ENCODE results near the gene ACOT13. TPM values are rescaled to one million over a fixed set of nuclear protein-coding genes. Genes with fewer than 3 reads are reported as not detected.
"Not testable (repeated sequence)": the region's sequence is repeated elsewhere in the genome, so short reads cannot be mapped to it uniquely, and the experiment has no call there.

Gene ACOT13
- total RNA-seq, 1 donor from 2014 or later, result 24.6 TPM

DNA sequence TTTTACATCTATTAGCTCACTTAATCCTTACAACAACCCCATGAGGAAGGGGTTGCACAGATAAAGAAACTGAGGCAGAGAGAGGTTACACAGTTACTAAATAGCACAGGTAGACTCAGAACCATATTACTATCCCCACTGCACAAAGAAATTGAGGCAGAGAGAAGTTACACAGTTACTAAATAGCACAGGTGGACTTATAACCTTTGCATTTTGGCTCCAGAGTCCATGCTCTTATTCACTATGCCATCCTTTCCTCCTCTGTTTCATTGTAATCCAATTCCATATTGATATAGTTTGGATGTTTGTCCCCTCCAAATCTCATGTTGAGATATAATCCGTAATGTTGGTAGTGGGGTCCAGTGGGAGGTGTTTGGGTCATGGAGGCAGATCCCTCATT, 3.7 kb upstream of the ACOT13 start:
- intact Hi-C loops (cut with DNase I), result no loop called here
- H3K4me3 ChIP-seq, result no peak overlapping the region
- H3K4me1 ChIP-seq, result peaks cover 40% of the 10 kb centered on the region
- ATAC-seq (no peak), DNase-seq (no peak)
- no peaks in the 10 kb centered on the region for H3K27me3 ChIP-seq (ENCODE audit: low read depth)
- no peak overlapping the region for H3K27ac ChIP-seq
- TF ChIP-seq, protein P1, sequence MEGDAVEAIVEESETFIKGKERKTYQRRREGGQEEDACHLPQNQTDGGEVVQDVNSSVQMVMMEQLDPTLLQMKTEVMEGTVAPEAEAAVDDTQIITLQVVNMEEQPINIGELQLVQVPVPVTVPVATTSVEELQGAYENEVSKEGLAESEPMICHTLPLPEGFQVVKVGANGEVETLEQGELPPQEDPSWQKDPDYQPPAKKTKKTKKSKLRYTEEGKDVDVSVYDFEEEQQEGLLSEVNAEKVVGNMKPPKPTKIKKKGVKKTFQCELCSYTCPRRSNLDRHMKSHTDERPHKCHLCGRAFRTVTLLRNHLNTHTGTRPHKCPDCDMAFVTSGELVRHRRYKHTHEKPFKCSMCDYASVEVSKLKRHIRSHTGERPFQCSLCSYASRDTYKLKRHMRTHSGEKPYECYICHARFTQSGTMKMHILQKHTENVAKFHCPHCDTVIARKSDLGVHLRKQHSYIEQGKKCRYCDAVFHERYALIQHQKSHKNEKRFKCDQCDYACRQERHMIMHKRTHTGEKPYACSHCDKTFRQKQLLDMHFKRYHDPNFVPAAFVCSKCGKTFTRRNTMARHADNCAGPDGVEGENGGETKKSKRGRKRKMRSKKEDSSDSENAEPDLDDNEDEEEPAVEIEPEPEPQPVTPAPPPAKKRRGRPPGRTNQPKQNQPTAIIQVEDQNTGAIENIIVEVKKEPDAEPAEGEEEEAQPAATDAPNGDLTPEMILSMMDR (IDR thresholded peaks at IDR 0.05), result no peak
- H3K9me3 ChIP-seq, result no peaks in the 10 kb centered on the region
- H3K36me3 ChIP-seq, result peaks cover 35% of the 10 kb centered on the region

DNA sequence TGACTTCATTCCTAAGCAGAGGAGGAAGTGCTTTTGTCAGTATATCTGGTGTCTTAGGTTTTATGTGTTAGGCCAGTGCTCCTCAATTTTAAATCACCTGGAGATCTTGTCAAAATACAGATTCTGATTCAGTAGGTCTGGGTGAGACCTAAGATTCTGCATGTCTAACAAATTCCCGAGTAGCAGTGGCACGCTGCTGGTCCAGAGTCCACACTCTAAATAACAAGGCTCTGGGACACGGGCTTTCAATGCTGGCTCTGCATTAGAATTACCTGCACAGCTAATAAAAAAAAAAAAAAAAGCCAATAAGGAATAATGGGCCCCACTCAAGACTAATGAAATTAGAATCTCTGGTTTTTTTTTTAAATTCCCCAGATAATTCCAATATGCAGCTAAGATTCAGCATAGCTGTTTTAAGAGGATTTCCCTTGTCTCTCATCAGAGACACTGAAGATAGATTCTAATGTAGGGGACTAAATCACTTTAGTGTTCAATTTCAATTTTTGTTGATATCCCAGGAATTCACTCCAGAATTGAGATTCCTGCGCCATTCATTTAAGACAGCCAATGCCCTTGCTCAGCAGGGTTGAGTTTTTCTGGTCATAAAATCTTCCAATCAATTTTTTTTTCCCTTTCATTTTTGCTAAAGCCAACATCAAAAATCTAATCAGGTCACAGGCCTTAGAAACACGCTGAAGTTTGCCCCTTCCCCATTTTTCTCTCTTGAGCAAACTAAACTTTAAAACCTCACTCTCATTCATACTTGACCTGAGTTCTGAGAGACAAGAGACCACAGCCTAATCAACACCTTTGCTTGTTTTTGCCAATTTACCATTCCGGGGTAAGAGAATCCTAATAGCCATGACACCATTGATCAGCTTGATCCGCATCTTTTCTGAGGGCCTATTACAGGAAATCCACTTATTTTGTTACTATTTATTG, 2.6 kb upstream of the ACOT13 start:
- H3K27ac ChIP-seq, result no peak overlapping the region
- intact Hi-C loops (cut with DNase I), result no loop called here

GRCh38 chr6:24666097-24666640, 708 bp upstream of the ACOT13 start:
- peak overlapping the region; percentile 97 for H3K4me3 ChIP-seq
- no peaks in the 10 kb centered on the region for H3K9me3 ChIP-seq
- peak; percentile 63 for DNase-seq
- intact Hi-C loops (cut with DNase I), result no loop called here
- ATAC-seq, result peak; percentile 64 to 66
- H3K4me1 ChIP-seq, result peaks cover 34% of the 10 kb centered on the region
- H3K36me3 ChIP-seq, result peaks cover 29% of the 10 kb centered on the region
- peak overlapping the region; percentile 86 for H3K27ac ChIP-seq
- no peaks in the 10 kb centered on the region for H3K27me3 ChIP-seq (ENCODE audit: low read depth)
- TF ChIP-seq, protein P1 (IDR thresholded peaks at IDR 0.05), result no peak

More for the DNA sequence above, 2.6 kb upstream of the ACOT13 start:
- Histone ChIP-seq H3K36me3 (peaks cover 29% of the 10 kb centered on the region), H3K27me3 (ENCODE audit: low read depth) (no peaks in the 10 kb centered on the region), H3K9me3 (no peaks in the 10 kb centered on the region), H3K4me1 (peaks cover 45% of the 10 kb centered on the region), H3K4me3 (no peak overlapping the region)
- TF ChIP-seq, protein P1 (IDR thresholded peaks at IDR 0.05), result no peak
- ATAC-seq (no peak), DNase-seq (no peak)

- H3K27ac ChIP-seq, result peak overlapping the region; percentile 86
- H3K9me3 ChIP-seq, result no peaks in the 10 kb centered on the region
- H3K27me3 ChIP-seq (ENCODE audit: low read depth), result no peaks in the 10 kb centered on the region
- DNase-seq (no peak), ATAC-seq (peak in 1 of 2 donors; percentile 28)
- peaks cover 34% of the 10 kb centered on the region for H3K4me1 ChIP-seq
- peak overlapping the region; percentile 97 for H3K4me3 ChIP-seq
- TF ChIP-seq, protein P1 (IDR thresholded peaks at IDR 0.05), result no peak
- intact Hi-C loops (cut with DNase I), result no loop called here
- peaks cover 24% of the 10 kb centered on the region for H3K36me3 ChIP-seq
Measured at GRCh38 chr6:24667378-24667803, 514 bp downstream of the ACOT13 start.

DNA sequence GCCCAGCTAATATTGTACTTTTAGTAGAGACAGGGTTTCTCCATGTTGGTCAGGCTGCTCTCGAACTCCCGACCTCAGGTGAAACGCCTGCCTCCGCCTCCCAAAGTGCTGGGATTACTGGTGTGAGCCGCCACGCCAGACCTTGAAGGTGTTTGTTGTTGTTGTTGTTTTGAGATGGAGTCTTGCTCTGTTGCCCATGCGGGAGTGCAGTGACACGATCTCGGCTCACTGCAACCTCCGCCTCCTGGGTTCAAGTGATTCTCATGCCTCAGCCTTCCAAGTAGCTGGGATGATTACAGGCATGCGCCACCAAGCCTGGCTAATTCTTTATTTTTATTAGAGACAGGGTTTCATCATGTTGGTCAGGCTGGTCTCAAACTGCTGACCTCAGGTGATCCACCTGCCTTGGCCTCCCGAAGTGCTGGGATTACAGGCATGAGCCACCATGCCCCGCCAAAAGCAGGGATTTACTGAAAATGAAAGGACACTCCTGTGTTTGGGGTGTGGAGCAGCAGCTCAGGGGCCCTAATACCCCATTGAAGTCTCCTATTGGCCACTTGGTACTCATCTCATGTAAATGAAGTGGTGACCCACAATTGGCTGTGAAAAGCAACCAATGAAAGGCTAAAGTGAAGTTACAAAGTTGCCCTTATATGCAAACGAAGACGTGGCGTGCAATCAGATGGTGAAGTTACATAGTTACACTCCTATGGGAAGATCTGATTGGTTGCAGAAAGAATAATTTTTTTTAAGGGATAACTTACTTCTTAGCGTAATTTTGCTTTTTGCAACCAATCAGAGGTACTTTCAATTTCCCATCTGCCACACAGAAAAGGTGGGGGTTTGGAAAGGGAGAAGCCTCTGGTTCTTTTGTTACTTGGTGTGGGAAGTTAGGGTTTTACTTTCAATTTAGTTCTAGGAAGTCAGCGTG, 1.5 kb downstream of the ACOT13 start:
- ATAC-seq; H3K9me3 ChIP-seq; H3K27me3 ChIP-seq (ENCODE audit: low read depth); DNase-seq; intact Hi-C loops (cut with DNase I): not testable (repeated sequence)
- Histone ChIP-seq H3K4me1 (peaks cover 34% of the 10 kb centered on the region), H3K36me3 (peaks cover 15% of the 10 kb centered on the region), H3K4me3 (peak overlapping the region; percentile 97), H3K27ac (peak overlapping the region; percentile 86)

Data from lower lobe of right lung (tissue), 2 donors.